GM12873 (cell line): ENCODE results near the gene NOS1AP.

Experiments
- CTCF ChIP-seq: IDR thresholded peaks from 2 replicates; pipeline ENCODE4 v1.5.1; 2012; ENCODE audit warnings: low read depth, mild to moderate bottlenecking, moderate library complexity, low read length, control low read depth; ENCODE audit not compliant: insufficient read depth; ENCODE audit errors: missing control alignments

The NOS1AP gene

GRCh38 chr1:162250004-162250730 lies 180.7 kb downstream of the NOS1AP start:
- TF ChIP-seq CTCF = no peak

GRCh38 chr1:162251102-162251501 lies 181.6 kb downstream of the NOS1AP start:
- TF ChIP-seq CTCF = no peak

GRCh38 chr1:162252214-162252613 lies 182.7 kb downstream of the NOS1AP start:
- TF ChIP-seq CTCF = no peak

GRCh38 chr1:162253790-162254189 lies 184.3 kb downstream of the NOS1AP start:
- no peak for TF ChIP-seq CTCF

DNA sequence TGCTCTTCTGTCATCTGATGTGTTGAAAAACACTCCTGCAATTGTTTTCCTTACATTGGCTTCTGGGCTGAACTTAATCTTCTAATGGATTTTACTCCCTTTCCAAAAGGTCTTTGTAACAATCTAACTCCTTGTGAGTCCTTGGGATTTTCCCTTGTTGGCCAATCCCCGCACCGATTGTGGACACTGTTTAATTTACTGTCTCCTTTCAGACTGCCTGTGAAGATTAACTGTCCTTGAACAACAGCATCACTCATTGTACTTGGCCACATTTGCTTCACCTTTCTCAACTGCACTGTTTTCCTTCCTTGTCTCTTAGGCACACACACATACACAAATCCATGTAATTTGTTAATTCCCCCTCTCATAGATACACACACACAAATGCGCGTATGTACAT lies 186.8 kb downstream of the NOS1AP start:
- TF ChIP-seq CTCF = no peak

DNA sequence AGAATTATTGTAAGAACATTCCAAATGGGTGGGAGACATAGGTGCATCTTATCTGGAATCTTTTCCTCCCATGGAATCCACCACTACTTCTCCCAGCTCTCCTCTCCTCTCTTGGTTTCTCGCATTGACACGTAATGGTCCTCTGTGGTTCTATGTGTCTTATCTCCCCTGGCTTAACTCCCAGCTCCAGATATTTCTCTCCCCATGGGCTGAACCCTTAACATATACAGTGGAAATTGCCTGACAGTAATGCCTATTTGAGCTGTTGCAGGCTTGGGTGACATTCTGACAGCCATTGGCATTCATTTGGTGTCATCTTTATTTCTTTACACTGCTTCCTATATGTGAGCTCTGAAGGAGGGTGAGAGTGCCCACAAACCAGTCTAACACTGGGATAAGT lies 188.9 kb downstream of the NOS1AP start:
- TF ChIP-seq CTCF = no peak

GRCh38 chr1:162259894-162260455 lies 190.5 kb downstream of the NOS1AP start:
- TF ChIP-seq CTCF = no peak
